NCI-H526 (cell line): Measurements from ENCODE around the gene CLDN7.

Source experiments
- DNase-seq, 2 experiments: peaks; one replicate each; lab custom pipeline; 2025; lab: John Stamatoyannopoulos, UW

CLDN7 gene

DNA sequence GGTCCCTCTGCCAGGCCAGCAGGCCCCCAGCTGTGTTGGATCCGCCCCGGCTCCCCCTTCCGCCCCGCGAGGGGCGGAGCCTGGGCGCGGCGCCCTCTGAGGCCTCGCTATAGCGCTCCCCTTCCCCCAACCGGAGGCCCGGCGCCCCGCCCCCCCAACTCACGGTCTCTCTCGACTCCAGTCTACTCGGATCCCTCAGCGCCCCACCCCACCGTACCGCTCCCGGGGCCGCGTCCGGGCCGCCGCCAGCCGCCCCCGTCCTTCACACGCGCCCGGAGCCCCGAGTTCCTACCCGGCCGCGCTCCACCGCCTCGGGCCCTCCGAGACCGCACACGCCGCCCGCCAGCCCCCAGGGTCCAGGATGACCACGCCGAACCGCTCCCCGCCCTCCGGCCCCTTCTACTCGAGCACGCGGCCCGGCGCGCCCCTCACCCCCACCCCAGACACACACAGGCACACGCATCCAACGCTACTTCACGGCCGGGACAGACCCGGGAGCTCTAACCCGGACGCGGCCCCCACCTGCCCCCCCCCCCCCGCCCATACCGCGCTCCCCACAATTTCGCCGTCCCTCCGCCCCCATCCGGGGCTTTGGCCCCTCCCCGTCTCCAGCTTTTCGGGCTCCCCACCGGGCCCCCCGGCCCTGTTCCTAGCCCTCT lies 24.4 kb downstream of the CLDN7 start:
- peak in 1 of 2 experiments; percentile 61 for DNase-seq

DNA sequence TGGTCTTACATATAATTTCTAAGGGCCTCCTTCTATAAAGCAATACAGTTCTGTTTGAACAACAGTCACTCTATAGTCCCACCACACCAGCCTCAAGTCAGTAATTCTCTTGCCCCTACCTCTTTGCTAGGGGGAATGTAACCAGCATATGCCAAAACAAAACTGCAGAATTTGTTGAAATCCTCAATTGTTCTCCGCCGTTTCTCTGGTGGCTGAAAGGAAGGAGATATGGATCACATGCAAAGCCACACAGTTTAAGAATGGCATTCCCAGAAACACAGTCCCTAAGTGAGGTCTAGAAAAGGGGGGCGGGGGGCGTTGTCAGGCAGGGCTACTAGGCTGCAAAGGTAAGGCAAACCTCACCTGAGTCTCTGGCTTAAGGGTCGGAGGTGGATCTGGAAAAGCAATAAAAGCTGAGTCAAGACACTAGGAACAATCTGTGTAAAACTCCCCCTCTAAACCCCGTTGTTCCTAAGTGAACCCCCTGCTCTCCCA lies 25.0 kb downstream of the CLDN7 start:
- no peak for DNase-seq

DNA sequence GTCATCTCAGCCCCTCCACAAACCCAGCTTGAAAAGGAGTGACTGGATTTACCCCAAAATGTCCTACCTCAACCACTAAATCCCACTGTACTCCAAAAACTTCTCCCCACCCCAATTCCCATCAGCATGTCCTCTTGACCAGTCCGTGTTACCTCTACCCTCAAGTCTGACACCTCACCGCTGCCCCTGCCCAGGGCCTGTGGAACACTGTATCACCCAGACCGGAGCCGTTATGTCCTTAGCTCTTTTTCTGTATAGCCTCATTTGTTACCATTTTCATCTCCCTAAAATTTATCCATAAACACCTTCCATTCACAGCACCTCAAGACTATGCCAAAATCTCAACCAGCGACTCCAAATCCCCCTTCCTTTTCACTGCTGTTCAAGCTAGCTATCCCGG lies 25.5 kb downstream of the CLDN7 start:
- no peak for DNase-seq

DNA sequence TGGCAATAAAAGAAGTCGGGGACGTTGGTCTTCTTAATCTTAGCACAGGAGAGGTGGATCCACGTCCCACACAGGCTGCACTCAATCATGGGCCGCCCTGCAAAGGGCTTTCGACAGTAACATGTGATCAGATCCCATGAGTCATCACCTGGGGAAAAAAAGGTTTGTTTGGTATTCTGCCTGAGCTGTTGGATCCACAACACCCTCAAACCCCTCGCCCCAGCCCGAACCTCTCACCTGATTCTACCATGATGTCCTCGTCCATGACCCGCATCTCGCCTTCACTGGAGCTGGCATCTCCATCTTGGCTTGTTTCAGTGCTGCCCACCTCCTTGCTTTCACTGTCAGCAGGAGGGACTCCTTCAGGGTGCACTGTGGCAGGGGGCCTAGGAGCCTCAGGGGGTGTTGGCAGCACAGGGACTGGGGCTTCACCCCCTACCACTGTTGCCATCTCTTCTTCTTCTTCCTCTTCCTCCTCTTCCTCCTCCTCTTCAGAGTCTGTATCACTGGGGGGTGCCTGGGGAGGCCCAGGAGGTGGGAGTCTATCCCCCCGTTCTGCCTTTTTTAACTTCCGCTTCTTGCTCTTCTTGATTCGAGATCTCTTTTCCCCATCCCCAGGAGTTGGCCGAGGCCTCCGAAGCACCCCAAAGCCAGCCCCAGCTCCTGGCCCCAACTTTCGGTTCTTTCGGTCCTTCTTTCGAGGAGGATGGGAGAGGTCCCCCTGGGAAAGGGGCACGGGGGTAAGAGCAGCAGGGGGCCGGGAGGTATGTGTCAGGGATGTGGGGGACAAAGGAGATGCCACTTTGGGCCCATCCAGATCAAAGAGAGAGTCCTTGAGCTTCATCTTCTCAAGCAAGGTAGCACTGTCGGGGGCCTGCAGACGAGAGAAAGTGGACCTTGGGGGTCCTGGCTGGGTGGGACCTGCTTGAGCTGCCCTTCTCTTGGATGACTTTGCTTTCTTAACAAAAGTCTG lies 26.3 kb downstream of the CLDN7 start:
- no peak for DNase-seq

DNA sequence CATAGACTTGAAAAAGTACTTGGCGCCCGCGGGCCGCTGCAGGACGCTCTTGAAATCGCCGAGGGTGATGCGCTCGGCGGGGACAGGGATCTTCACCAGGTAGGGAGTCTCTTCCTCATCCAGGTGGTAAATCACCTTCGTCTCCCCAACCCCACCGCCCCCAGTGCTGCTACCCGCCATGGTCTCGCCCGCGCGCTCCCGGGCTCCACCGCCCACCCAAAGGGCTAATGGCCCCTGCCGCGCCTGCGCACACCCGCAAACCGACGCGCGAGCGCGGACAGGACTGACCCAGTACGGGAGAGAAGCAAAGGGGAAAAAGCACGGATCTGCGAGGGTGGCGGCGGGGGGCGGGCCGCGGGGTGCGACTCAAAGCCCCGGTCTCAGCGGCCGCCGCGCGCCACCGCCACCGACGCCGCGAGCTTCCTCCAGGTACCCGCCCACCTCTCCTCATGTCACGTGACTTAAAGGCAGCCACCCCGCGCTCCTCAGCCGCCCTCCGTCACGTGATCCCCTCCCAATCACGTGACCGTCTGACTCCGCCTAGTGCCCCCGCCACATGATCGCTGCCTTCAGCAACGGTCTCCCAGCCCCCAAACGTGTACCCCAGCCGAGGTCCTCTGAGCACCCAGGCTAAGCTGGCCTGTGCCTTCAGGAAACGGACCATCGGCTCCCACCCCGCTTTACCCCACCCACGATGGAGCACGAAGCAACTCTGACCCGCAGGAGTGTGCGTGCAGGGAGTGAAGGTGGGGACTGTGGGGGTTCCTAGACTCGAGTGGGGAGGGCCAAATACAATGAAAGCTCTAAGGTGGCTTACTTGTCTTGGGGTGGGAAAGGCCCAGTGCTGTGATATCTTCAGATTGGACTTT lies 28.0 kb downstream of the CLDN7 start, which contains the start of gene DVL2:
Gene DVL2 (minus strand): TSS at position 435 of the 869 bp plus-strand sequence. CDS start 255 bp downstream, at position 180.
- DNase-seq = peak; percentile 67 to 91

DNA sequence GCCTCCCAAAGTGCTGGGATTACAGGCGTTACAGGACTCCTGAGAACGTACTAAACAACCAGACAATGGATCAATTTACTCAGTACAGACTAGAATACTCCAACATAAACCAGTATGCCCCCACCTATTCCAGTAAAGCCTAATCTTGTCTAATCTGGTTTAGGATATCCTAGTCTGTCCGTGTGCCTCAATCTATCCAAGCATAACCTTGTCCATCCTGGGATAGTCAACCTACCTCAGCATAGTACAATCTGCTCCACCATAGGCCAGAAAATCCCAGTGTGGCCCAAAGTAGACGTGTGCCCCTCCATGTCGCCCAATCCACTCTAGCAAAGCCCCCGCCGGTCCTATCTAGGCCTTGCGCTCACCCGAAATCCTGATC lies 28.6 kb downstream of the CLDN7 start:
- no peak for DNase-seq

DNA sequence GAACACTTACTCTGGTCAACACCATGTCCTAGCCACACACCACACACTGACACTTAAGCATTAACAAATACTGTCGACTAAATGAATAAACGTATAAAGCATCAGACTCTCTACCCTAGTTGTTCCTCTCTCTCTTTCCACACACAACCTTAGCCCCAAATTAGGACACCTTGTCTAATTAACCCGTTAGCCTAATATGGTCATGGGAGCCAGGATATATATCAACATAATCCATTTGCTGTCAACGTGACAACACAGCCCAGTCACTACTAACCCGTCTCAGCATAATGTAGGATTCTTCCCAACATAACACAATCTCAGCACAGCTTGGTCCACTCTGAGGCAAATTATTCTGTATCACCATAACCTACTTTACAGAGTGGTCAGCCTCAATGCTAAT lies 30.2 kb downstream of the CLDN7 start:
- DNase-seq = no peak

DNA sequence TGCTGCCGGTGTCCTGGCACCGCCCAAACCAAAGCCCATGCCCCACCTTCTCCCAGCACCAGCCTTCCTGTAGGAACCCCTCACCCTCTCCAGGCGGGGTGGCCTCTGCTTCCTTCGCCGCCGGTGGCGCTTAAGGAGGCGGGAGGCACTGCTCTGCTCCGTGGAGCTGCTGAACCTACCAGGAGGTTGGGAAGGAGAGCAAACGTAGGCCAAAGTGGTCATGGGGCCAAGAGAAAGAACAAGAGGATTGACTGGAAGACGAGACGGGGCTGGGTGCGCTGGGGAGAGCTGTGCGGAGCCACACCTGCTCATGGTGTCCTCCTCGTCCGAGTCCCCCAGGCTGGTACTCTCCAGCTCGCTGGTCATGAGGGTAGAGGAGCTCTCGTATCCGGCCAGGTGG lies 32.8 kb downstream of the CLDN7 start:
- no peak for DNase-seq

DNA sequence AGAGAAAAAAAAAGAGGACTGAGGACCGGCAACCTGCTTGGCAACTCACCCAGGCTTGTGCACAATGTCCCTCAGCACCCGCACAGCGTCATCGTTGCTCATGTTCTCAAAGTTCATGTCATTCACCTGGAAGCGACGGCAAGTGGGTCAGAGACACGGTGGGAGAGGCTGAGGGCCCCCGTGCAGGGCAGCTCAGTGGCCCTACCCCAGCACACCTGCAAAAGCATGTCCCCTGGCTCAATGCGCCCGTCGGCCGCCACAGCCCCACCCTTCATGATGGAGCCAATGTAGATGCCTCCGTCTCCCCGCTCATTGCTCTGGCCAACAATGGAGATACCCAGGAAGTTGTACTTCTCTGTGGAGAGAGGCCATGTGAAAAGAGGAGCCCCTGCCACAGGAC lies 33.4 kb downstream of the CLDN7 start:
- DNase-seq = no peak

DNA sequence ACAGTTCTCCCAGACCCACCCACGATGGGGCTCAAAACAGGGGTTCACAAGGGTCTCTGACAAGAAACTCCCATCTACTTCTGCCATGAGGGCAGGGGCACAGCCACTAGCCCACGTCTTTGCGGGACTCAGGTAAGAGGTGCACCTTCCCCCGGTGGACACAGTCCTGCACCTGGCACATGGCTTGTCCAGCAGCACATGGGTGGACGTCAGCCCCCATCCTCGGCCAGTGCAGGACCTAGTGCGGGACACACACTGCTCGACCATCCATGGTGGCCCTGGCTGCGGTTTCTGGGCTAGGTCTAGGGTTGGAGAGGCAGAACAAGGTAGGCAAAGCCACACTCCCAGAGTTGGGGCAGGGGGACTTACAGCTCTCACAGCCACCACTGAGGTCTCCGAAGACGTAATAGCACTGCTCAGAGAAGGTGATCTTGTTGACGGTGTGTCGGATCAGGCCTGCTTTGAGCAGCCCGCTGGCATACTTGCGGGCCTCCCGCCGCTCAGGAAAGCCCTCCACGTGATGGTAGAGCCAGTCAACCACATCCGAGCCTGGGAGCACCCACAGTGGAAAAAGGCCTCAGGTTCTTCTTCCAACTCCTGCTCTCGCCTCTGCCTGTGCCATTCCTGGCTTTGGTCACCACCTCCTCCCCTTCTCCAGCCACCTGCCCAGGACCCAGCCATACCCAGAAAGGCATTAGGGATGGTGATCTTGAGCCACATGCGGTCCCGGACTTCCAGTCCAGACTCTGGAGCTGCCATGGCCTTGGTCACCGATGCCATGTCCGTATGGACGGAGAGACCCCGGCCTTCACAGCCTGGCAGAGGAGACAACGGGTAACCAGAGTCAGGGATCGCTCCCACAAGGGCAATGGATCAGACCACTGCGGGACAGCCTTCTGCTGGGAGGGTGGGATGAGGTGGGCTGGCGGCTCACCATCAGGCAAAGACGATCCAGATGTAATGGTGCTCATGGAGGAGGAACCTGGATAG lies 35.3 kb downstream of the CLDN7 start:
- DNase-seq = no peak

DNA sequence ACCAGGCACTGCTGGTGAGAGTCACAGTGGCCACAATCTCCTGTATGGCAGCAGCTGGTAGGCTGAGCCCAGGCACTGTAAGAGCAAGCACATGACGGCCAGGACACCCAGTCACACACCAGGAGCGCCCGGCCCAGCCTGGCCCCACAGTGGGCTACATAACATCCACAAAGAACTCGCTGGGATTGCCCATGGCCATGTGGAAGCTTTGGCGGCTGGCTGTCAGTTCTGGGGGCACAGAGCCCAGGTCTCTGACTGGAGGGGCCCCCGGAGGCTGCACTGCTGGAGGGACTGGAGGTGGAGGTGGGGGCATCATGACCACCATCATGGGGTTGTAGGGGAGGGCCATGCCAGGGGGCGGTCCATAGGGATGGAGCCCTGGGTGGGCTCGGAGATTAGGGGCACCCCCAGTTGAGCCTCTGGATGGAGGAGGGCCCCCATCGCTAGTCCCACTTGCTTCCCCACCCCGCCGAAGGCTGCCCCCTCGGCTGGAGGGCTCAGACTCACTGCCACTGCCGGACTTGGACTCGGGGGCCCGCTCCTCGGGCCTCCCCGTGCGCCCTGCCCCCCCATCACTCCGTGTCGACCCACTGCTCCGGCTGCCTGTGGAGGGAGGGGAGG lies 36.5 kb downstream of the CLDN7 start:
- no peak for DNase-seq

DNA sequence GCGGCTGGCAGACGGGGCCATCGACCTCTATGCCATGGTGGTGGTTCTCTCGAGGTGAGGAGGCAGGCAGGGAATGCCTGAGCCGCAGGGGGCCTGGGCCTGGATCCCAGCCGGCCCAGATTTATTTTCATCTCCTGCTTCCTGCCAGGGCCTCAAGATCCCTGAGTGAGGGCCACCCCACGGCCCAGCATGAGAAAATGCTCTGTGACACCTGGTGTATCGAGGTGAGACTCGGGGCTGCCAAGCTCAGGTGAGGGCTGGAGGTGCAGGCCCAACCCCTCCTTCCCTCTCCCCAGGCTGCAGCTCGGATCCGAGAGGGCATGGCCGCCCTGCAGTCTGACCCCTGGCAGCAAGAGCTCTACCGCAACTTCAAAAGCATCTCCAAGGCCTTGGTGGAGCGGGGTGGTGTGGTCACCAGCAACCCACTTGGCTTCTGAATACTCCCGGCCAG lies 37.6 kb downstream of the CLDN7 start:
- DNase-seq = no peak

DNA sequence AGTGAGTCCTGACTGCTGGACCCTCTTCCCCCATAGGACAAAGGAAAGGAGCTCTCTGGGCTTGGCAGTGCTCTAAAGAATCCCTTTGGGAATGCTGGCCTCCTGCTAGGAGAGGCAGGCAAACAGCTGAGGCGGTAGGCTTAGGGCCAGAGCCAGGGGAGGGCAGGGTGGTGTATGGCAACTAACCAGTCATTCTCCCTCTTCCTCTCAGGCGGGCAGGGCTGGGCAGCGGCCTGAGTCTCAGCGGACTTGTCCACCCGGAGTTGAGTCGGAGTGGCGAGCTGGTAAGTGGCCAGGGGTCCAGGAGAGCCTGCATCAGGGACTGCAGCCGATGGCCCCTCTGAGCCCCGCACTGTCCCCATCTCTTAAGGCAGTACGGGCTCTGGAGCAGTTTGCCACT lies 38.2 kb downstream of the CLDN7 start:
- DNase-seq = no peak

DNA sequence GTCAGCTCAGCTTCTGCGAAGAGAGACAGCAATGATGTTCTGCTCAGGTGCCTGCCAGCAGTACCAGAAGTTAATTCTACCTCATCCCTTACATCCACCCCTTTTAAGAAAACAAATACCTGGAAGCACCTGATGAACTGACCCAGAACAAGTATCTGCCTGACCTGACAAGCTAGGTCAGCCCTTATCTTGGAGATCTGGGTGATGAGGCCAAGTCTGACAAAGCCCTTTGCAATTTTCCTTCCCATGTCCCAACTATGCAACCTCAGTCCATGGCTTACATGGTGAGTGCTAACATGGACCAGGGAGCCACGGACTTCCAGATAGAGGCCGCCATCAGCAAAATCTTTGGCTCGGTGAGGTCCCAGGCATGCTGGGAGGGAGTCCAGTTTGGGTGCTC lies 38.9 kb downstream of the CLDN7 start:
- DNase-seq = no peak

DNA sequence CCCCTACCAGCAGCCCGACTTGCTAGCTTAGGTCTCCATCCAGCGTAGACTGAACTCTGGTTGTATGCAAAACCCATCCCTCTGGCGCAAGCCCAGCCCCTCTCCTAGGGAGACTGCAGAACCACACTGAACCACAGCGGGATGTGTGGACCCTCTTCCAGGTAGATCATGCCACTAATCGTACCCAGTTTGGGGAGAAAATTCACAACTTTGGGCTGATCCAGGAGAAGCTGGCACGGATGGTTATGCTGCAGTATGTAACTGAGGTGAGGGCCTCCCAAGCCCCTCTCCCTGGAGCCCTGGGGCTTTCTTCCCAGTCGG lies 39.3 kb downstream of the CLDN7 start:
- peak in 1 of 2 experiments; percentile 22 for DNase-seq

DNA sequence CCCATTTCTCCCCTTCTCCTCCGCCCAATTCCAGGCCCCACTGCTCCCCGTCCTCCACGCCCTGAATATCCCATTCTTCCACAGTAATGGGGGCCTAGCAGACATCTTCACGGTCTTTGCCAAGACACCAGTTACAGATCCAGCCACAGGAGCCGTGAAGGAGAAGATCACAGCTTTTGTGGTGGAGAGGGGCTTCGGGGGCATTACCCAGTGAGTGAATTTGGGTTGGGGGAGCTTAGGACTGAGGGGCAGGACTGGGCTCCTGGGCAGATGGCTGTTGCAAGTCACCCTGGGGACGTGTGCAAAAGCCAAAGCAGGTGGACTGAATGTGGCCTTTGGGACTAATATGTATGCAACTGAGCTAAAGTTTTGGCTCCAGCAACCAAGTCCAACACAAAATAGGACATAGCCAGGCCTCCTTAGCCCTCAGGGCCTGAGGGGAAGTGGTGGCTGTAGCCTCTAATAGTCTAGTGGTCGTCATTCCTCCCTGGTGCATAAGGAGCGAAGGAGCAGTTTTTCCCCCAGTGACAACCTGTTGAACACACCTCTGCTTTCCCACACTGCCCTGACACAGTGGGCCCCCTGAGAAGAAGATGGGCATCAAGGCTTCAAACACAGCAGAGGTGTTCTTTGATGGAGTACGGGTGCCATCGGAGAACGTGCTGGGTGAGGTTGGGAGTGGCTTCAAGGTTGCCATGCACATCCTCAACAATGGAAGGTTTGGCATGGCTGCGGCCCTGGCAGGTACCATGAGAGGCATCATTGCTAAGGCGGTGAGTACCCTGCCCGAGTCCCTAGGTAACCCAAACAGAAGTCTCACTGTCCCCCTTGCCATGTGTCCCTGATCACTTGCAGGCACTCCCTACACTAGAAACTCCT lies 39.9 kb downstream of the CLDN7 start:
- DNase-seq = no peak

DNA sequence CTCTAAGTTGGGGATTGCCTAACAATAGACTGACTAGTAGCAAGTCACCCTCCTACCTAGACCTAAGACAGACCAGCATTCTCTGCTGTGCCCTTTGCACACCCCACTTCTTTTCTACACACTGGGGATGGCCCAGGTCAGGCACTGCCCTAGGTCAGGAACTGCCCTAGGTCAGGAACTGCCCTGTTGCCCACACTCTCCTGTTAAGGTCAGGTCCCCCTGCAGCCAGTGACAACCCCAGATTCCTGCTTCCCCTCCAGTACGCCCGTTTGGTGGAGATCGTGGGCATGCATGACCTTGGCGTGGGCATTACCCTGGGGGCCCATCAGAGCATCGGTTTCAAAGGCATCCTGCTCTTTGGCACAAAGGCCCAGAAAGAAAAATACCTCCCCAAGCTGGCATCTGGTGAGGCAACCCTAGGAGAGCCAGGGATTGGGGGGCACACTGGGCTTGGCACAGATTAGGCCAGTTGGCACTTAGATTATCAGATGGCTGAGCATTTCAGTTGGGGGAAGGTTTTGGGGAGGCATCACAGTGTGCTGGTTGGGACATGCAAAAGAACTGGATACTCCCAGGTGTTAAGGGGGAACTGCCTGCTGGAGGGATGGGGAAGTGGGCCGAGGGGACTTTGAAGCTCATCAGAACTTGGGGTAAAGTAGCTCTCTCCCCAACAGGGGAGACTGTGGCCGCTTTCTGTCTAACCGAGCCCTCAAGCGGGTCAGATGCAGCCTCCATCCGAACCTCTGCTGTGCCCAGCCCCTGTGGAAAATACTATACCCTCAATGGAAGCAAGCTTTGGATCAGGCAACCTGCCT lies 40.8 kb downstream of the CLDN7 start:
- no peak for DNase-seq

DNA sequence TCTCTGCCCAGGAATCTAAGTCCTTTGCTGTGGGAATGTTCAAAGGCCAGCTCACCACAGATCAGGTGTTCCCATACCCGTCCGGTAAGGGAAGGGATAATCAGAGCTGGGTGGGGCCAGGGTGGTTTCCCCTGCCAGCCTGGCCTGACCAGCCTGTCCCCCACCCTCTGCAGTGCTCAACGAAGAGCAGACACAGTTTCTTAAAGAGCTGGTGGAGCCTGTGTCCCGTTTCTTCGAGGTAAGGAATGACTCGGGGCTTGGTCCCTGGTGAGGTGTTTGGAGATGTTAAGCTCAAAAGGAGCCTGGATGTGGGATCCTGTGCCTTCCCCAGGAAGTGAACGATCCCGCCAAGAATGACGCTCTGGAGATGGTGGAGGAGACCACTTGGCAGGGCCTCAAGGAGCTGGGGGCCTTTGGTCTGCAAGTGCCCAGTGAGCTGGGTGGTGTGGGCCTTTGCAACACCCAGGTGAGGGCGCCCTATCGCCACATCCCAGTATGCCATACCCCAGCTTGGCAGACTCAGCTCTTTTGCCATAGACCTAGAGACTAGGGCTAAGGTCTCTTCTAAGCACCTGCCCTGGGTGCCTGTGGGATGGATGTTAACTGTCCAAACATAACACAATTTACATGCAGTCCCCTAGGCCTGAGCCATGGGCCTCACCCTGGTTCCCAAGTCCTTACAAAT lies 41.5 kb downstream of the CLDN7 start:
- peak in 1 of 2 experiments; percentile 72 for DNase-seq
